ENCODE data around the gene CHRM5. TPM values are rescaled to one million over a fixed set of nuclear protein-coding genes. Genes with fewer than 3 reads are reported as not detected.
"Not testable (repeated sequence)": the region's sequence is repeated elsewhere in the genome, so short reads cannot be mapped to it uniquely, and the experiment has no call there.

The CHRM5 gene
- total and polyA plus RNA-seq, 4 experiments from 2014 or later: 0.06 TPM; not detected in 3

DNA sequence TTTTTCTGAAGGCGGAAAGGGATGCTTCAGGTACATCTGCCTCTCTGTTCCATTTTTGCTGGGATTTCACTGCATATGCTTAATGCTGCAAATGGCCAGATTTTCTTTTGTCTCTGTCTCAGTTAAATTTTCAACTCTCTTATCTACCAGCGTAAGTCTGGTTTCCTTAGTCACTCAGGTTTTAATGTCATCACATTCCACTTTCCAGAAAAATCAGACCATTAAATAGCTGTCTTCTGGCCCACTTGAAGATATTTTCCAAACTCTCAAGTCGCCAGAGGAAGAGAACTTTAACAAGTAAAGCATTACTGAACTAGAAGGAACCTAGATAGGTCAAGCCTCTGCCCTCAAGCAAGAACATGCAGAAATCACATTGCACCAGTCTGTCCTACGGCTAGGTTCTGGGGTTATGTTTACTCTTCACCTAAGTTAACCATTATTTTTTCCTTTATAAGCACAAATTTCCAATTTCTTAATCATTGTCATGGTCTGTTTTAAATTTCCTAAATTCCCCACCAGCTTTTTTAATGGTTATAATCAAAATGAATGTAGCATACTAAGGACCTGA lies 44.2 kb downstream of the CHRM5 start:
- no peak overlapping the region for H3K4me3 ChIP-seq (ENCODE audit: low read length in 2 of 2)
- no peak overlapping the region for H3K4me3 Mint-ChIP-seq
- H3K4me1 Mint-ChIP-seq: peaks cover 0 to 6% (median 2%) of the 10 kb centered on the region in 4 donors
- H3K9me3 ChIP-seq (ENCODE audit: control insufficient read depth in 1 of 2, low read length in 2 of 2): no peaks in the 10 kb centered on the region
- no peaks in the 10 kb centered on the region for H3K27me3 ChIP-seq (ENCODE audit: insufficient read depth, low read length)
- no peaks in the 10 kb centered on the region for H3K36me3 Mint-ChIP-seq
- no peaks in the 10 kb centered on the region for H3K9me3 Mint-ChIP-seq
- intact Hi-C loops (cut with micrococcal nuclease): no loop called here
- no peak overlapping the region for H3K27ac ChIP-seq (ENCODE audit: low read depth, low read length)
- no peak for DNase-seq
- no peaks in the 10 kb centered on the region for H3K4me1 ChIP-seq (ENCODE audit: insufficient read depth, low read length)
- no peak overlapping the region for H3K27ac Mint-ChIP-seq
- no peaks in the 10 kb centered on the region for H3K27me3 Mint-ChIP-seq
- CTCF ChIA-PET (ENCODE audit: partially characterized antibody): interaction anchor here (0.6 kb wide), 1 partner anchor 12 kb away, joined by 3 read pairs; no protein-coding TSS in a partner anchor
- POLR2A ChIA-PET (ENCODE audit: partially characterized antibody): no interaction called here
- no peaks in the 10 kb centered on the region for H3K36me3 ChIP-seq (ENCODE audit: insufficient read depth, low read length)

DNA sequence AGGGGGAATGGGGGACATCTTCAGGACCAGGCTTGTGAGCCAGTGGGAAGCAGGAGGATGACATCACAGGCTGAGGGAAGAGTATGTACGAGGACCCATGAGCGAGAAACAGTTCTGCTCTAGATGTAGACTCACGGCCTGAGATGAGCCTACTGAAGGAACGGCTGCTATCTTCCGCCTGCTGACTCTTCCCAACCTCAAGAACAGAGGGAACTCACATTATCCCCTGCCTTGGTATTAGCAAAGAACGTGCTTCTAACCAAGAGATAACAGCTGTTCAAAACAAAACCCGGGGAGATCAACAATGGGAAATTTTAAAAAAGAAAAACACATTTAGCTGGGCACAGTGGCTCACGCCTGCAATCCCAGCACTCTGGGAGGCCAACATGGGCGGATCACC lies 45.4 kb downstream of the CHRM5 start:
- Histone ChIP-seq H3K9me3 (ENCODE audit: control insufficient read depth in 1 of 2, low read length in 2 of 2) (no peaks in the 10 kb centered on the region), H3K27me3 (ENCODE audit: insufficient read depth, low read length) (no peaks in the 10 kb centered on the region), H3K4me3 (ENCODE audit: low read length in 2 of 2) (no peak overlapping the region), H3K36me3 (ENCODE audit: insufficient read depth, low read length) (no peaks in the 10 kb centered on the region), H3K27ac (ENCODE audit: low read depth, low read length) (no peak overlapping the region), H3K4me1 (ENCODE audit: insufficient read depth, low read length) (peaks cover 7% of the 10 kb centered on the region)
- H3K4me1 Mint-ChIP-seq: peaks cover 9 to 14% (median 11%) of the 10 kb centered on the region in 4 donors
- no peaks in the 10 kb centered on the region for H3K9me3 Mint-ChIP-seq
- no peak overlapping the region for H3K27ac Mint-ChIP-seq
- H3K36me3 Mint-ChIP-seq: no peaks in the 10 kb centered on the region
- POLR2A ChIA-PET (ENCODE audit: partially characterized antibody): no interaction called here
- CTCF ChIA-PET (ENCODE audit: partially characterized antibody): no interaction called here
- no peak for DNase-seq
- no peaks in the 10 kb centered on the region for H3K27me3 Mint-ChIP-seq
- intact Hi-C loops (cut with micrococcal nuclease): no loop called here
- H3K4me3 Mint-ChIP-seq: no peak overlapping the region

DNA sequence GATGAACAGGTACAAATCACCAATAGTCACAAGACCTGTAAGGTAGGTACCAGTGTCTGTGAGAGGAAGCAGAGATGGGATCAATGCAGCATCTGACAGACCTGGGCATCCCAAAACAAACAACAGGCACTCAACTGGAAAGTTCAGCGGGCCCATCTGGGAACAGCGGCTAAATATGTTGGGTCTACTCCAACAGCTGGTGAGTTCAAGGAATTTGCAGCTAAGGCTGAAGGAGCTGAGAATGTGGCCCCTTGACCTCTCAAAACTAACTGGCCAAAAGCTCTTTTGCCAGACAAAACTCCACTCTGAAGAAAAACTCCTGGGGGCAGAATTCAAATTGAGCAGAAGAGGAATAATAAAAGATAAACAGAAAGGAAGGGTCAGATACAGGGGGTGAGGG lies 46.3 kb downstream of the CHRM5 start:
- peaks cover 9 to 15% (median 11%) of the 10 kb centered on the region in 4 donors for H3K4me1 Mint-ChIP-seq
- H3K27ac Mint-ChIP-seq: no peak overlapping the region
- no peak for DNase-seq
- H3K27me3 Mint-ChIP-seq: no peaks in the 10 kb centered on the region
- H3K9me3 Mint-ChIP-seq: no peaks in the 10 kb centered on the region
- POLR2A ChIA-PET (ENCODE audit: partially characterized antibody): no interaction called here
- no peaks in the 10 kb centered on the region for H3K36me3 Mint-ChIP-seq
- no peaks in the 10 kb centered on the region for H3K36me3 ChIP-seq (ENCODE audit: insufficient read depth, low read length)
- H3K27me3 ChIP-seq (ENCODE audit: insufficient read depth, low read length): no peaks in the 10 kb centered on the region
- H3K4me3 ChIP-seq (ENCODE audit: low read length in 2 of 2): no peak overlapping the region
- H3K9me3 ChIP-seq (ENCODE audit: control insufficient read depth in 1 of 2, low read length in 2 of 2): no peaks in the 10 kb centered on the region
- peaks cover 11% of the 10 kb centered on the region for H3K4me1 ChIP-seq (ENCODE audit: insufficient read depth, low read length)
- H3K4me3 Mint-ChIP-seq: no peak overlapping the region
- no peak overlapping the region for H3K27ac ChIP-seq (ENCODE audit: low read depth, low read length)
- CTCF ChIA-PET (ENCODE audit: partially characterized antibody): no interaction called here
- intact Hi-C loops (cut with micrococcal nuclease): no loop called here

DNA sequence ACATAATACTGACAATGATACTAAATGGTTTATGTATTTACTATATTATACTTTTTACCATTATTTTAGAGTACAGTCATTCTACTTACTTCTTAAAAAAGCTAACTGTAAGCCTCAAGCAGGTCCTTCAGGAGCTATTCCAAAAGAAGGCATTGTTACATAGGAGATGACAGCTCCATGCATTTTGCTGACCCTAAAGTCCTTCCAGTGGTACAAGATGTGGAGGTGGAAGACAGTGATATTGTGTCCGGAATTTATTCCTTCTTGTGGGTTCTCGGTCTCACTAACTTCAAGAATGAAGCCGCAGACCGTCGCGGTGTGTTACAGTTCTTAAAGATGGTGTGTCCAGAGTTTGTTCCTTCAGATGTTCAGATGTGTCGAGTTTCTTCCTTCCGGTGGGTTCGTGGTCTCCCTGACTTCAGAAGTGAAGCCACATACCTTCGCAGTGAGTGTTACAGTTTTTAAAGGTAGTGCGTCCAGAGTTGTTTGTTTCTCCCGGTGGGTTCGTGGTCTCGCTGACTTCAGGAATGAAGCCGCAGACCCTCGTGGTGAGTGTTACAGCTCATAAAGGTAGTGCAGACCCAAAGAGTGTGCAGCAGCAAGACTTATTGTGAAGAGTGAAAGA lies 49.8 kb downstream of the CHRM5 start:
- intact Hi-C loops (cut with micrococcal nuclease): no loop called here
- Histone ChIP-seq H3K27me3 (ENCODE audit: insufficient read depth, low read length) (no peaks in the 10 kb centered on the region), H3K9me3 (ENCODE audit: control insufficient read depth in 1 of 2, low read length in 2 of 2) (no peaks in the 10 kb centered on the region), H3K4me3 (ENCODE audit: low read length in 2 of 2) (no peak overlapping the region), H3K4me1 (ENCODE audit: insufficient read depth, low read length) (peaks cover 11% of the 10 kb centered on the region), H3K36me3 (ENCODE audit: insufficient read depth, low read length) (no peaks in the 10 kb centered on the region), H3K27ac (ENCODE audit: low read depth, low read length) (no peak overlapping the region)
- Mint-ChIP-seq H3K27me3 (no peaks in the 10 kb centered on the region), H3K4me1 (peaks cover 9 to 15% (median 11%) of the 10 kb centered on the region in 4 donors), H3K36me3 (peaks cover 0 to 4% of the 10 kb centered on the region in 2 donors), H3K4me3 (peak overlapping the region; percentile 4 to 89 (median 79)), H3K27ac (peak overlapping the region; percentile 9 to 86 (median 78)), H3K9me3 (no peaks in the 10 kb centered on the region)
- DNase-seq: peak; percentile 48 to 68 (median 57)
- ChIA-PET POLR2A (ENCODE audit: partially characterized antibody) (interaction anchor here (0.8 kb wide), 1 partner anchor 83 kb away, joined by 4 read pairs; the partner anchor contains the start of genes EMC7 and PGBD4), CTCF (ENCODE audit: partially characterized antibody) (no interaction called here)

DNA sequence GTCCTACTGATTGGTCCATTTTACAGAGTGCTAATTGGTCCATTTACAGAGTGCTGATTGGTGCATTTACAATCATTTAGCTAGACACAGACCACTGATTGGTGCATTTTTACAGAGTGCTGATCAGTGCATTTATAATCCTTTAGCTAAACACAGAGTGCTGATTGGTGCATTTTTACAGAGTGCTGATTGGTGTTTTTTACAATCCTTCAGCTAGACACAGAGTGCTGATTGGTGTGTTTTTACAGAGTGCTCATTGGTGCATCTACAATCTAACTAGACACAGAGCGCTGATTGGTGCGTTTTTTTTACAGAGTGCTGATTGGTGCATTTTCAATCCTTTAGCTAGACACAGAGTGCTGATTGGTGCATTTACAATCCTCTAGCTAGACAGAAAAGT lies 50.4 kb downstream of the CHRM5 start:
- H3K27ac ChIP-seq (ENCODE audit: low read depth, low read length); H3K9me3 Mint-ChIP-seq; intact Hi-C loops (cut with micrococcal nuclease); H3K9me3 ChIP-seq (ENCODE audit: control insufficient read depth in 1 of 2, low read length in 2 of 2); H3K27me3 ChIP-seq (ENCODE audit: insufficient read depth, low read length); H3K4me3 ChIP-seq (ENCODE audit: low read length in 2 of 2); CTCF ChIA-PET (ENCODE audit: partially characterized antibody); H3K27me3 Mint-ChIP-seq; H3K36me3 ChIP-seq (ENCODE audit: insufficient read depth, low read length); DNase-seq; H3K36me3 Mint-ChIP-seq: not testable (repeated sequence)
- H3K4me1 ChIP-seq (ENCODE audit: insufficient read depth, low read length): peaks cover 11% of the 10 kb centered on the region
- peak overlapping the region in 7 of 8 donors; percentile 73 to 89 (median 80) for H3K4me3 Mint-ChIP-seq
- H3K27ac Mint-ChIP-seq: peak overlapping the region in 4 of 7 donors; percentile 76 to 86 (median 81)
- H3K4me1 Mint-ChIP-seq: peaks cover 9 to 15% (median 11%) of the 10 kb centered on the region in 4 donors
- POLR2A ChIA-PET (ENCODE audit: partially characterized antibody): interaction anchor here (0.7 to 0.8 kb wide), 2 partner anchors 21 to 83 kb away, joined by 3 to 4 read pairs; partner anchors contain the start of genes AVEN, EMC7 and PGBD4

DNA sequence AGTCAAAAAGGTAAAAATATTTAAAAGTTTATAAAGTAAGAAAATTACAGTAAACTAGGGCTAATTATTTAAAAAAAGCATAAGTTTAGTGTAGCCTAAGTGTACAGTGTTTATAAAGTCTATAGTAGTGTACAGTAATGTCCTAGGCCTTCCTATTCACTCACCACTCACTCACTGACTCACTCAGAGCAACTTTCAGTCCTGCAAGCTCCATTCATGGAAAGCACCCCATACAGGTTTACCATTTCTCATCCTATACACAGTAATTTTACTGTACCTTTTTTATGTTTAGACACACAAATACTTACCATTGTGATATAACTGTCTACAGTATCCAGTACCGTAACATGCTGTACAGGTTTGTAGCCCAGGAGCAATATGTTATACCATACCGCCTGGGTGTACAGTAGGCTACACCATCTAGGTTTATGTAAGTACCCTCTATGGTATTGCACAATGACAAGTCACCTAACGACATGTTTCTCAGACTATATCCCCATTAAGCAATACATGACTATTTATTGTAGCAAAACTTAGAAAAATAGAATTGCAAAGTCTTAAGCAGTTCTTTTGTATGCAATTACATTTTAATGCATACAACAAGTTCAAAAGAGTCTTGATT lies 51.2 kb downstream of the CHRM5 start:
- Mint-ChIP-seq H3K9me3 (no peaks in the 10 kb centered on the region), H3K4me1 (peaks cover 9 to 15% (median 11%) of the 10 kb centered on the region in 4 donors), H3K4me3 (peak overlapping the region in 1 of 8 donors; percentile 13), H3K36me3 (peaks cover 0 to 4% of the 10 kb centered on the region in 2 donors), H3K27ac (no peak overlapping the region), H3K27me3 (no peaks in the 10 kb centered on the region)
- no peak overlapping the region for H3K4me3 ChIP-seq (ENCODE audit: low read length in 2 of 2)
- H3K27ac ChIP-seq (ENCODE audit: low read depth, low read length): no peak overlapping the region
- ChIA-PET CTCF (ENCODE audit: partially characterized antibody) (no interaction called here), POLR2A (ENCODE audit: partially characterized antibody) (interaction anchor here (0.7 kb wide), 1 partner anchor 20 kb away, joined by 3 read pairs; the partner anchor contains the start of gene AVEN)
- intact Hi-C loops (cut with micrococcal nuclease): no loop called here
- no peaks in the 10 kb centered on the region for H3K9me3 ChIP-seq (ENCODE audit: control insufficient read depth in 1 of 2, low read length in 2 of 2)
- no peak for DNase-seq
- H3K36me3 ChIP-seq (ENCODE audit: insufficient read depth, low read length): no peaks in the 10 kb centered on the region
- peaks cover 11% of the 10 kb centered on the region for H3K4me1 ChIP-seq (ENCODE audit: insufficient read depth, low read length)
- H3K27me3 ChIP-seq (ENCODE audit: insufficient read depth, low read length): no peaks in the 10 kb centered on the region

DNA sequence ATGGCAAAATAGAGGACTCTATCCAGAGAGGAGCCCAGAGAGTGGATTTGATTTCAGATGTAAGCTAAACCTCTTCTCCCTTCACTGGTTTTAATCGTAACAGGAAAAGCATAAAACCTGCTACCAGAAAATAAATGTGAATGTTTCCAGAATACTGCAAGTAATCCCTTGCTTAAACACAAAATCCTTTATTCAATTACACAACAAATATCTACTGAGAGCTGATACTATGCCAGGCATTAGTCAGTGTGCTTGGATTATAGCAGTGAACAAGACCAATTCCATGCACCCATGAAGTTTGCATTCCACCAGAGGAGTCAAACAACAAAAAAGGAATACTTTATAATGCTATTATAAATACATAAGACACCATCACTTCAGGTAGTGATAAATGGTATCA lies 55.6 kb downstream of the CHRM5 start:
- CTCF ChIA-PET (ENCODE audit: partially characterized antibody): interaction anchor here (0.9 kb wide), 1 partner anchor 37 kb away, joined by 3 read pairs; no protein-coding TSS in a partner anchor
- H3K4me1 ChIP-seq (ENCODE audit: insufficient read depth, low read length): peaks cover 2% of the 10 kb centered on the region

More for the DNA sequence above, 55.6 kb downstream of the CHRM5 start:
- Mint-ChIP-seq H3K4me3 (no peak overlapping the region), H3K9me3 (peaks cover 0 to 7% (median 3%) of the 10 kb centered on the region in 8 donors), H3K36me3 (peaks cover 0 to 9% of the 10 kb centered on the region in 2 donors), H3K27me3 (no peaks in the 10 kb centered on the region), H3K27ac (no peak overlapping the region), H3K4me1 (no peaks in the 10 kb centered on the region)
- POLR2A ChIA-PET (ENCODE audit: partially characterized antibody): no interaction called here
- no peak overlapping the region for H3K4me3 ChIP-seq (ENCODE audit: low read length in 2 of 2)
- no peak overlapping the region for H3K27ac ChIP-seq (ENCODE audit: low read depth, low read length)
- H3K27me3 ChIP-seq (ENCODE audit: insufficient read depth, low read length): no peaks in the 10 kb centered on the region
- H3K36me3 ChIP-seq (ENCODE audit: insufficient read depth, low read length): no peaks in the 10 kb centered on the region
- no peak for DNase-seq
- intact Hi-C loops (cut with micrococcal nuclease): no loop called here
- no peaks in the 10 kb centered on the region for H3K9me3 ChIP-seq (ENCODE audit: control insufficient read depth in 1 of 2, low read length in 2 of 2)

Measured in CD4-positive, alpha-beta memory T cell (primary cell).